Adipose tissue (tissue), 3 donors: ENCODE results near the gene EEA1. TPM values are rescaled to one million over a fixed set of nuclear protein-coding genes. Genes with fewer than 3 reads are reported as not detected.

ENCODE experiments used
- H3K27ac ChIP-seq: one replicate; pipeline ENCODE4 v1.5.1; 2013; ENCODE audit warnings: low read depth, low read length
- WGBS, 3 donors: extraction: QIAGEN DNeasy Blood & Tissue Kit; methylation state at CpG; one replicate each; pipeline ENCODE4 v1.1.7; 2013; 5-methylcytosine and 5-hydroxymethylcytosine counted together
- polyA plus RNA-seq, 3 donors: library from polyadenylated mRNA; stranded (reverse); fragments of 200-250 nt; gene quantifications; one replicate each; pipeline ENCODE4 v1.2.3, GENCODE V29; 2013
- donor health status: healthy with polysubstance abuse.
- donor health status: Bipolar disorder and iron deficiency.
- donor health status: healthy.

The EEA1 gene
- polyA plus RNA-seq, 3 donors: 1.9 to 5.4 (median 5.1) TPM

- 82 to 92% (median 89%) methylated on average over 7 of the region's 7 CpGs for WGBS, 3 donors
- H3K27ac ChIP-seq: no peak overlapping the region
Observed at GRCh38 chr12:92905811-92906554, 23.1 kb downstream of the EEA1 start.

- H3K27ac ChIP-seq: no peak overlapping the region
- 82 to 92% (median 90%) methylated on average over 9 of the region's 9 CpGs for WGBS, 3 donors
Observed at GRCh38 chr12:92905258-92905810, 23.8 kb downstream of the EEA1 start.

GRCh38 chr12:92900941-92901340 lies 28.2 kb downstream of the EEA1 start:
- no peak overlapping the region for H3K27ac ChIP-seq
- WGBS, 3 donors: 79 to 92% (median 82%) methylated on average over 6 of the region's 6 CpGs

GRCh38 chr12:92899386-92900001 lies 29.6 kb downstream of the EEA1 start:
- 43 to 70% (median 43%) methylated on average over 3 of the region's 3 CpGs for WGBS, 3 donors
- H3K27ac ChIP-seq: no peak overlapping the region

GRCh38 chr12:92898755-92899154 lies 30.3 kb downstream of the EEA1 start:
- no peak overlapping the region for H3K27ac ChIP-seq

- no peak overlapping the region for H3K27ac ChIP-seq
- WGBS, 3 donors: 93 to 97% (median 97%) methylated on average over 5 of the region's 5 CpGs
Observed at GRCh38 chr12:92897844-92898243, 31.3 kb downstream of the EEA1 start.

GRCh38 chr12:92890601-92891106 lies 38.4 kb downstream of the EEA1 start:
- H3K27ac ChIP-seq: no peak overlapping the region
- WGBS, 3 donors: 81 to 89% (median 88%) methylated on average over 3 of the region's 3 CpGs

GRCh38 chr12:92886131-92886530 lies 43.0 kb downstream of the EEA1 start:
- 73 to 80% methylated on average over 1 of the region's 2 CpGs; no CpG with 5 or more reads in 1 of the 3 donors for WGBS, 3 donors
- H3K27ac ChIP-seq: no peak overlapping the region

- no peak overlapping the region for H3K27ac ChIP-seq
- 87 to 95% (median 89%) methylated on average over 2 of the region's 2 CpGs for WGBS, 3 donors
Observed at GRCh38 chr12:92879698-92880322, 49.3 kb downstream of the EEA1 start.

- no peak overlapping the region for H3K27ac ChIP-seq
- WGBS, 3 donors: 95 to 100% (median 97%) methylated on average over 1 of the region's 1 CpG
Observed at GRCh38 chr12:92877904-92878303, 51.2 kb downstream of the EEA1 start.

- no peak overlapping the region for H3K27ac ChIP-seq
- WGBS, 3 donors: 80 to 97% (median 93%) methylated on average over 3 of the region's 3 CpGs
Observed at GRCh38 chr12:92876496-92876895, 52.6 kb downstream of the EEA1 start.

GRCh38 chr12:92871116-92871515 lies 58.0 kb downstream of the EEA1 start:
- 15 to 64% (median 29%) methylated on average over 3 of the region's 3 CpGs for WGBS, 3 donors
- no peak overlapping the region for H3K27ac ChIP-seq

GRCh38 chr12:92866418-92866817 lies 62.7 kb downstream of the EEA1 start:
- H3K27ac ChIP-seq: no peak overlapping the region
- 97 to 100% (median 97%) methylated on average over 2 of the region's 2 CpGs for WGBS, 3 donors

GRCh38 chr12:92863251-92863650 lies 65.8 kb downstream of the EEA1 start:
- H3K27ac ChIP-seq: no peak overlapping the region
- 61 to 83% (median 80%) methylated on average over 1 of the region's 1 CpG for WGBS, 3 donors

- WGBS, 3 donors: 83 to 98% (median 97%) methylated on average over 4 of the region's 4 CpGs
Observed at GRCh38 chr12:92861381-92861780, 67.7 kb downstream of the EEA1 start.

GRCh38 chr12:92860521-92860920 lies 68.6 kb downstream of the EEA1 start:
- no peak overlapping the region for H3K27ac ChIP-seq

More at GRCh38 chr12:92861381-92861780, 67.7 kb downstream of the EEA1 start:
- no peak overlapping the region for H3K27ac ChIP-seq

GRCh38 chr12:92859650-92860386 lies 69.3 kb downstream of the EEA1 start:
- no peak overlapping the region for H3K27ac ChIP-seq
- WGBS, 3 donors: 89 to 95% (median 91%) methylated on average over 7 of the region's 7 CpGs

- WGBS, 3 donors: 96 to 99% (median 98%) methylated on average over 8 of the region's 8 CpGs
- no peak overlapping the region for H3K27ac ChIP-seq
Observed at GRCh38 chr12:92857818-92858217, 71.3 kb downstream of the EEA1 start.
